HFFc6 (cell line): ENCODE results near the gene ELAVL4. TPM values are rescaled to one million over a fixed set of nuclear protein-coding genes. Genes with fewer than 3 reads are reported as not detected.

Experiments used
- DNase-seq: peaks from one replicate; pipeline ENCODE4 v3.0.0-alpha.2; 2018
- H3K27ac Mint-ChIP-seq: 2 replicates; pipeline ENCODE4 v1.8.0; 2020; ENCODE audit warnings: mild to moderate bottlenecking, mixed read lengths
- H3K27me3 Mint-ChIP-seq: 2 replicates; pipeline ENCODE4 v1.8.0; 2021; ENCODE audit warnings: mild to moderate bottlenecking, moderate library complexity, mixed read lengths; ENCODE audit not compliant: insufficient read depth
- H3K36me3 Mint-ChIP-seq: 2 replicates; pipeline ENCODE4 v1.8.0; 2021; ENCODE audit warnings: low read depth, mixed read lengths
- H3K4me1 Mint-ChIP-seq: 2 replicates; pipeline ENCODE4 v1.8.0; 2020; ENCODE audit warnings: low read depth, mixed read lengths
- H3K4me3 Mint-ChIP-seq: 2 replicates; pipeline ENCODE4 v1.8.0; 2020; ENCODE audit warnings: mild to moderate bottlenecking, moderate library complexity, mixed read lengths
- H3K9me3 Mint-ChIP-seq: 2 replicates; pipeline ENCODE4 v1.8.0; 2020; ENCODE audit warnings: mild to moderate bottlenecking, mixed read lengths
- CTCF ChIP-seq: fragments of 200-600 bp; sonication (generic); IDR thresholded peaks from 2 replicates; pipeline ENCODE4 v1.5.0; 2021; ENCODE audit warnings: antibody characterized with exemption, mild to moderate bottlenecking
- total RNA-seq, 6 experiments: library from RNA; stranded (reverse); fragmentation: NEBNext Ultra II Directional; extraction: Animal tissue kit (Norgen Biotek cat#: 25700); gene quantifications; 2 replicates in 1 of 6; 3 replicates in 5 of 6; pipeline ENCODE4 v1.2.3, GENCODE V29; 2021

Gene ELAVL4
- total RNA-seq, 6 experiments from 2014 or later: not detected

GRCh38 chr1:50097791-50098190, 10.9 kb upstream of the ELAVL4 start:
- Mint-ChIP-seq H3K27me3 (no peaks in the 10 kb centered on the region; the same call in 1 of the 2 replicates), H3K4me1 (no peaks in the 10 kb centered on the region)
- DNase-seq: no peak

GRCh38 chr1:50098591-50099021, 10.1 kb upstream of the ELAVL4 start:
- no peak for DNase-seq
- Mint-ChIP-seq H3K4me1 (no peaks in the 10 kb centered on the region), H3K36me3 (no peaks in the 10 kb centered on the region), H3K27me3 (no peaks in the 10 kb centered on the region; the same call in 1 of the 2 replicates), H3K4me3 (no peak overlapping the region), H3K27ac (no peak overlapping the region), H3K9me3 (peaks cover 16% of the 10 kb centered on the region)
- TF ChIP-seq CTCF: no peak

More at GRCh38 chr1:50097791-50098190, 10.9 kb upstream of the ELAVL4 start:
- Mint-ChIP-seq H3K9me3 (peaks cover 8% of the 10 kb centered on the region; the same call in 1 of the 2 replicates), H3K4me3 (no peak overlapping the region), H3K36me3 (no peaks in the 10 kb centered on the region), H3K27ac (no peak overlapping the region)
- TF ChIP-seq CTCF: no peak

- no peak for DNase-seq
- TF ChIP-seq CTCF: peak; percentile 31
- no peak overlapping the region for H3K4me3 Mint-ChIP-seq
- peaks cover 18% of the 10 kb centered on the region for H3K9me3 Mint-ChIP-seq
- no peaks in the 10 kb centered on the region for H3K36me3 Mint-ChIP-seq
- no peaks in the 10 kb centered on the region for H3K4me1 Mint-ChIP-seq
- H3K27me3 Mint-ChIP-seq: no peaks in the 10 kb centered on the region; the same call in 1 of the 2 replicates
- no peak overlapping the region for H3K27ac Mint-ChIP-seq
Observed at GRCh38 chr1:50099654-50100053, 9.1 kb upstream of the ELAVL4 start.

- H3K27ac Mint-ChIP-seq: no peak overlapping the region
- peaks cover 33% of the 10 kb centered on the region for H3K9me3 Mint-ChIP-seq
- no peak overlapping the region for H3K4me3 Mint-ChIP-seq
- no peaks in the 10 kb centered on the region for H3K36me3 Mint-ChIP-seq
- no peak for TF ChIP-seq CTCF
- DNase-seq: no peak
- H3K27me3 Mint-ChIP-seq: no peaks in the 10 kb centered on the region; the same call in 1 of the 2 replicates
- H3K4me1 Mint-ChIP-seq: no peaks in the 10 kb centered on the region
Observed at GRCh38 chr1:50103615-50104081, 5.1 kb upstream of the ELAVL4 start.

- DNase-seq: no peak
- peak; percentile 22; the same call in 1 of the 2 replicates for TF ChIP-seq CTCF
- Mint-ChIP-seq H3K4me1 (no peaks in the 10 kb centered on the region), H3K27me3 (no peaks in the 10 kb centered on the region; the same call in 1 of the 2 replicates), H3K4me3 (no peak overlapping the region), H3K36me3 (no peaks in the 10 kb centered on the region), H3K27ac (no peak overlapping the region), H3K9me3 (peaks cover 33% of the 10 kb centered on the region)
Observed at GRCh38 chr1:50105433-50105832, 3.3 kb upstream of the ELAVL4 start.
